Measurements from ENCODE around the gene EI24.

DNA sequence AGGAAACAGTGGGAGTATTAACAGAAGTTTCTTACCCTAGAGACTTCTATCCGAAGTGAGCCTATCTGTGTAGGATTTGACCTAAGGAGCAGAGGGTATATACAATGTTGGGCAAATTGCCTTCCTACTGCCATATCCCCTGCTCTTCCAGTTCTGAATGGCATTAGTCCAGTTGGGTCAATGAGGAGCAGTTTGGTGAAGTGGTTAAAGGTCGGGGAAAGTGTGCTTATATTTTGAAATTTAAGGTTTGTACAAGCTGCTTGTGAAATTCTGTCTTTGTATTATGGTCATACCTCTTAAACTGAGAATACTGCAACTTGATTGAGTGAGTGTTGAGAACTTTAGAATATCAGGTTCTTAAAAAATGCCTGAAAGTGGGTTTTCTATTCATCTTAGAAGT, 1.7 kb downstream of the EI24 start:
- no peak for TF ChIP-seq CTCF (IDR thresholded peaks at IDR 0.05)
- no peak for TF ChIP-seq POLR2A (IDR thresholded peaks at IDR 0.05)
- TF ChIP-seq EP300 (IDR thresholded peaks at IDR 0.05): no peak

All from tibial nerve (tissue), 4 donors.